Muscle of arm (tissue), 12 donors: ENCODE data around the gene NPAS3. TPM values are rescaled to one million over a fixed set of nuclear protein-coding genes. Genes with fewer than 3 reads are reported as not detected.

Source experiments
- DNase-seq: peaks from one replicate; pipeline ENCODE4 v3.0.0-alpha.2; 2013
- polyA plus RNA-seq, 12 donors: library from polyadenylated mRNA; unstranded; fragments of 120-200 nt; gene quantifications; one replicate each; pipeline ENCODE4 v1.2.1, GENCODE V29; 2013; ENCODE audit not compliant: insufficient read length in 12 of 12

NPAS3 gene
- polyA plus RNA-seq, 12 donors: 4.5 to 8.8 (median 5.7) TPM; not detected in 1

DNA sequence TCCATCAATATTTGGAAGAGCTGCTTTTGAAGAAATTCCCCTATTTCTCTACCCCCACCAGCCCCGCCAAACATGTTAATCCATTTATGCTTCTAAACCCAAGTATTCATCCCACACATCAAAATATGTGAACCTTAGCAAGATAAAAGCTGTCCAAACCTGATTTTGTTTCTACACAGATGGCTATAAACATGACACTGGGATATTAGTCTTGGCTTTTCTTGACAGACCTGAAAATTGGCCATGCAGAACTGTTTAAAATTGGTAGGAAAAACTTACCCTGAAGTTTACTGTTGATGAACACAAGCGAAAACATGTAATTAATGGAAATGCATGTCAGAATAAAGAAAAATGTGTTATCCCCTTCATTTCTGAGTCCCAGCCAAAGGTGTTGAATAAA, 642.2 kb downstream of the NPAS3 start:
- DNase-seq: no peak

DNA sequence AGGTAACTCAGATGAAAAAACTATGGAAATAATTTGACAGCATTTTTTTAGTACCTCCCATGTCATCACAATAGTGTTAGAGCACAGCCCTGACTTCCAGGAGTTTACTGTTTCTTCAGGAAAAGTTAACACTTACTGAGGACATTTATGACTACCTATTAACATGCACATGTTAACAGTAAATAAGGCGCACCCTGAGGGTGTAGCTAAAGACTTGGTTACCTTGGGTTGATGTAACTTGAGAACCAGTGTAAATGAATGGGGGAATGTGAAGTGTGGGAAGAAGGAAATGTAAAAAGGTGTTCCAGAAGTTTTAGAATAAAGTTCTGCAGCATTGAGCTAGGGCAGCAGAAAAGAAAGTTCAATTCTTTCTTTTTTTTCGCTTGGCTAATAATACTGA, 646.0 kb downstream of the NPAS3 start:
- no peak for DNase-seq

DNA sequence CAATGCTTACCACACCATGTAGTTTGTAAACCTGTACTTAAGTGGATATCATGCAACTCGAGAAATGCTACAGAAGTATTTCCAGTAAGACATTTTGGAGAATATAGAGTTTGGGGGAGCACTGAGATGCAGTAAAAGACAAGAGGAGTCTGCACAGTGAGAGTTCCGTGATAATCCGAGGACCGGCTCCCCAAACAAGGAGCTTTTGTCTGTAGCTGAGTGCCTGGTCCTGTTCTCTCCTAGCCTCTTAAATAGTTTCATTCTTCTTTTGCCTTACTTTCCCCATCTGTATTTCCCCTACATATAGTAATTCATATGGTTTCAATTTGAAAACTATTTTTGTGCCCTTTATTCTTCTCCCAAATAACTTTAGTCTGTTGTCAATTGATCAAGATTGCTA, 648.1 kb downstream of the NPAS3 start:
- DNase-seq: no peak

DNA sequence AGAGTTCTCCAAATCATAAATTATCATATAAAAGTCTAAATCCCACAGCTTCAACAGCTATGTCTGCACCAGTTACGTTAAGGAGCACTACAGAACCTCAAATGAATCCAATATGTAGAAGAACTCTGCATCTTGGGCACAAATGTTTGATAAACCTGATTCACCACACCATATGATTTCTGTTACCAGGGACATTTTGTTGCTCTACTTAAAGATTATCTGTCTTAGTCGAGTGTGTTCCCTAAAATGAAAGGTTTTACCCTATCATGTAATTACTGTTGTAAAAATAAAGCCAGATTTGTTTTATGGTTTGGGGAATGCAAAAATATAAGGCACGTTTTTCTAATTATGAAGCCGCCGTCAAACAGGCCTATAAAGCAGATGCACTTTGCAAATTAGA, 649.1 kb downstream of the NPAS3 start:
- no peak for DNase-seq

DNA sequence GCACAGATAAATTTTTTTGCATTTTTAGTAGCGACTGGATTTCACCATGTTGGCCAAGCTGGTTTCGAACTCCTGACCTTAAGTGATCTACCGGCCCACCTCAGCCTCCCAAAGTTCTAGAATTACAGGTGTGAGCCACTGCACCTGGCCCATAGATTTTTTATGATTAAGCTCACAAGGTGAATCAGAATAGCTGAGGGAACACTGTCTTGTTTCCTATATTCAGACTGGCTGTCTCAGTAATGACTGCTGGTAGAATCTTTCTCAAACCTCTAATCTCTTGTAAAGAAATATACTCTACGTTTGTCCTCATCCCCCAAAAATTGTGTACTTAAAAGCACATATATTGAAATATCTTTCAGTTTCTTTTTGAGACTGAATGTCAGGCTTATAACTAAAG, 650.1 kb downstream of the NPAS3 start:
- DNase-seq: no peak

DNA sequence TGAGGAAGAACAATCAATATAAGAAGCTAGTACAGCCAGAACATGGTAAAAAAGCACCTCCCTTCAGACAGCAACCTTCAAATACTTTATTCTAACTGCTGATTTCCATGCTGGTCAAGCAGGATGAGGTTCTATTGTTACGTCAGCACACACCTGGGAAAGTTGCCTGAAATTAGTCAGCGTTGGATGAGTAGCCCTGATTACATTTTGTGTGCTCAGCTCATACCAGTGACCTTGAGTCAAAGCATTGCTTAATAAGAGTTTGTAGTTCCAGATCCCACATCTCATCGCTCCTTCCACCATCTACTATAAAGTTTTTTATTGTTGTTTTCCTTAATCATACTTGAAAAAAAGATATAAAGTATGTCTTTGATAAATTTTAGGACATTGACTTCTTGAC, 650.7 kb downstream of the NPAS3 start:
- DNase-seq: no peak

DNA sequence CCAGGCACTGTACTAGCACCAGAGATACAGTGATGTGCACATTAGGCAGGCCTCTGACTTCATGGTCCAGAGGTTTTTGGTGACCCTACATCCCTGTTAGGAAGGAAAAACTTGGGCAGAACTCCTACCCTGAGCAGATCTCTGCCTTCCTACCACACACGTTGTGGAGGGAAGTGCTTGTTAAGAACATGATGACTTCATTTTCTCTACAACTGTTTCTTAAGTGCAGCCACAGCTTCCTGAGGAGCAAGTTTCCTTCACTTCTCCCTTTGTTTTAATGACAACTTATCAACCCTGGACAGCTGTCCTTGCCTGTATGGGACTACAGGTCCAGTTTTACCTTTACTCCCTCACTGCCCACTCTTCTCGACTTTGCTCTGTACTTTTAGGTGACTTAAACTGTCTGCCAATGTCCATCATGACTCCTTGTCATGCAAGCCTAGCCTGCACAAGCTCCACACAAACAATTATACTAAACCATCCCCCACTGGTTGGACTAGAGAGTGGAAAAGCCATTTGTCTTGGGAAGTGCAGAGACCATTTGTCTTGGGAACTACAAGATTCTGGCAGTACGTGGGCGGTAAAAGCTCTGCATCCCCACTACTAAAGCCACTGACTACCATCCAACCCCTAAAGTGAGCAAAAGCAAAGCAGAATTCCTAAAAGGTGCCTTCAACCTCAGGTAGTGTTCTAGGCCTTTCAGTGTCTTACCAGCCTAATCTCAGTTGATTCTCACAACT, 652.4 kb downstream of the NPAS3 start:
- no peak for DNase-seq

DNA sequence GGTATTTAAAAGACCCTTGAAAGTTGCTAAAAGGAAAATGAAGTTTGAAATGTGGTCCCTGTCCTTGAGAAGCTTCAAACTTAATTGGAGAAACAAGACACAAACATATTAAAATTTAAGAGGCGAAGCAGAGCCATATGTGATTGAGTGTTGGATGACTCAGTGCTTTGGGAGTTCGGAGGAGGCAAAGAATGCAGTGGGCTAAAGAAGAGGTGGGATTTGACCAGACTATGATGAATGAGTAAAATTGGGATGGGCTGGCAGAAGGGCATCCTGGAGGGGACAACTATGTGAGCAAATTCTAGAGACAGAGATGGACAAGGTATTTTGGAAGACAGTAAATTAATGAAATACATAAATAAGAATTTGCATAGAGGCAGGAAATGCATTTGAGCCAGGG, 653.6 kb downstream of the NPAS3 start:
- DNase-seq: no peak

DNA sequence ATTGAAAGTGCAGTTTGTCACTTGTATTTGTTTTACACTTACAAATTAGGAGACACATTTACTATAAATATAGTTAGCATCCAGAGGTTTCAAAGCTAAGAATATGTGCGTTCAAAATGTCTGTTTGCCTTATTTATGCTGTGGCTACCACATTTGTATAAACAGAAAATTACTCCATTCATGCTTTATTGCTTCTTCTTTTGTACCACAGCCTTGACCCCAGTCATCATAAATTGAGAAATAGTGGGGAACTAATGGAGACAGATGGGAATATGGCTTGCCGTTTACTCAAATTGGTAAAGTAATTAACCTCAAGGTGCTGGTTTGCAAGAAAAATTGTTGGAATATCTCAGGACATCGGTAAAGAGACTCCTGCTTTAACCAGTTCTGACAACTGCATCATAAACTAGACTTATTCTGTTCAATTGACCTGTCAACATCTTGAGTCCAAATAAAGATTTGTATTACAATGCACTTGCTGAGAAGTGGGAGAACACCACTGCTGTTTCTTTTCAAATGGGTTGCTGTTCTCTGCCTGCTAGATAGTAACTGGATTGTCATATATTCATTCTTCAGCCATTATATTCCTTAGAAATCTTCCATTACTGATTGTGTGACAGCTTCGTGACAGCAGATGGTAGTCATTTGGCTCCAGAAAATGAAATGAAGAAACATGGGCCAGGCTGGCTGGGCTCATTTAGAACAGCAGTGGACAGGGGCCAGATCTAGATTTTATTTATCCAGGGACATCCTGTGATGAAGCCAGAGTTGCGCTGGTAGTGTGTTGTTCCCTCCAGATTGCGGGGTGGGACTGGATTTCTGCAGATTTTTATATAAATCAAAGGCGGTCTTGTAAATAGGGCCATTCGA, 657.8 kb downstream of the NPAS3 start:
- DNase-seq: no peak

DNA sequence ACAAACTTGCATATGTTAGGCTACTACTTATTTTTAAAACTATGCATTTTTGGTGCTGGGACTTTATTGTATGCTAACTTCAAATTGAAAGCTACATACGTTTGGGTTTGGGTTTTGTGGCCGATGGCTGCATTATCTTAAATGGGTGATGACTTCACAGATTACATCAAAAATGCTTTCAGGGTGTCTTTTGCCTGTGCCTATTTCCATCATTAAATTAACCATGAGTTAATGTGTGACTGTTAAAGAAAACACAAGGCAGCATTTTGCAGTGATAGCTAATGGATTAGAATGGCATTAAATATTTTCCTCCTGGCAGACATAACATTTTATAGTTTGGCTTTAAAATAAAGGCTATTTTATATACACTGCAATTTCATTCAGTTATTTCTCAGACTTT, 659.9 kb downstream of the NPAS3 start:
- no peak for DNase-seq

DNA sequence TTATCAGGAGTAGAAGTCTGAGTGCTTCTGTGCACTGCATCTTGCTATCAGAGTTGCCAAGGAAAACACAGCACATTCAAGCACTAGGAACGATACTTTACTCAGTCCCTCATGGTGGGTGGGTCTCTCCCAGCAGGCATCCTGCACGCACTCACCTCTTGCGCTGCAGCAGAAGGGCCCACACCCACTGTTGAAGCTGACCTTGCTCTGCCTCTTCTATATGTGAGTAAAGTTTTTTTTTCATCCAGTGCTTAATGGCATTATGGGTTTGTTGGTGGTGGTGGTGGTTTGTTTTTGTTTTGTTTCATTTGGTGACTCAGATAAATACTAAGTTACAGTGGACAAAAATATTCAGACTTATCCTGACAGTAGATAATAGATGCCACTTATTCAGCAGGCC, 663.7 kb downstream of the NPAS3 start:
- DNase-seq: no peak

DNA sequence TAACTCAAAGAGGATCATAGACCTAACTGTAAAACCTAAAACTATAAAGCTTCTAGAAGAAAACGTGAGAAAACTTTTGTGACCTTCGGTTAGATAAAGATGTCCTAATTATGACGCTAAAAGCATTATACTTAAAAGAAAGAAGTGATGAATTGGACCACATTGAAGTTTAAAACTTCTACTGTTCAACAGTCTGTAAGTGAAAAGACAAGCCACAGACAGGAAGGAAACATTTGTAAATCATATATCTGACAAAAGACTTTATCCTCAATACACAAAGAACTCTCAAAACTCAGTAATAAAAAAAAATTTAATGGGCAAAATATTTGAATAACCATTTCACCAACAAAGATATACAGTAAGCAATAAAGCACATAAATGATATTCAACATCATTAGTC, 667.9 kb downstream of the NPAS3 start:
- no peak for DNase-seq

DNA sequence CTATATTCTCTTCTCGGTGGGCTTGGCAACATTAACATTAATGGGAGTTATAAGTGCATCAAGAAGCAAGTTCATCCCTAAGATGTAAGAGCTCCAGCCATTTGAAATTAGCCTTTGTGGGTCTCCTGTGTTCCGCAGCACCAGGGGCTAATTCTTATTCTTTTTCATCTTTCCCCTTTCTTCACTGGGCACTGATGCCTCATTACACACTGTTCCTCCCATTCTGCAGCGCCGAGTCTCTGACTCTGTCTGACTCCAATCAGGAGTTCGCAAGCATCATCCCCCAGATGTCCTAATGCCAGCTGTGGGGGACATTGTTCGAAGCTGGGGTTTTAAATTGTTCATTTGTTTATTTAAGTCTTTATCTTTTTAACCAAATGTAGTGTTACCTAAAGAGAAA, 670.9 kb downstream of the NPAS3 start:
- DNase-seq: no peak

DNA sequence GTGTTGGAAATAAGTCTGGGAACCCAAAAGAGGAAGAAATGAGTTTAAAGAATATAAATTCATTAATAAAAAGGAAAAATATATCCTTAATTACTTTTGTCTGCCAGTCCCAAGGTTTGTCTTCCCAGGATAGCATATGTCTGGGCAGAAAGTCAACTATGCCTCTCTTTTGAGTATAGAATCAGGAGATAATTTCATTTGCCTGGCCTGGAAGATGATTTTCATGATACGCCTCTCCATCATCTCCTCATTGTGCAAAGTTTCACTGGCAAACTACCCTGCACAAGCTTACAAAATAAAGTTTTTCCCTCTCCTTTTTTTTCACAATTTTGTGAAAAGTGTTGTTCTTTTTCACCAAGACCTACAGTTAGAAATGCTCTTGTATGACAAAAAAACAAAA, 671.4 kb downstream of the NPAS3 start:
- no peak for DNase-seq

DNA sequence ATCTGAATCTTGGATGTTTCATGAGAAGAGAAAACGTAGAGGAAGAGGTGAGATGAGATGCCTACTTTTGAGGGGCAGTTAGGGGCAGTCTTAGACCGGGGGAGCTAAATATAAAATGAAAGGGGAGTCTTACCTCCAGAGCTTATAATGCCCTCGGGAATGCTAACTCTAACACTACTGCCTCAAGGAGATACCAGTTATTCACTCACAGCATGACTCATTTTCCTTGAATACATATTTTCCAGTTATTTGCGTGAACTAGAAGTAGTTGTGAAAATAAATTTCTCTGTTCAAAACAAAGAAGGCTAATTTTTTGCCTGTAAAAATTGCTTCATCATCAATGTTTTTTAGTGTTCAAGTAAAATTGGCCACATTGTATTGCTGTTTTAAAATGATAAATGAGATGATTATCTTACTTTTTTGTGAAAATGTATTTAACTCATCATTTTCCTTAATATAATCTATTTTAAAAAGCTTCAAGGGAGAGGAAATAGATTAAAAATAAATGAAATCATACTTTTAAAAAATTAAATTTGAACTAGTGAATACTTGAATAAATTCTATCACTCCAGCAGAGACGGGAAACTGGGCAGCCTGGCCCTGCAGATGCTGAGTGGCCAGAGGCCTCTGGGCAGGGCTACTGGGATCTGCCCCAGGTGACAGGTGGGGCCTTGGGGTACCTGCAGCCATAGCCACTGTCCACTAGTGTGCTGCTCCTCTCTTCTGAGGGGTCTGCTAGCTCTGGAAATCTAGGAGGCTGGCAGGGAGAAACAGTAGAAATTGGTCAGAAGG, 672.9 kb downstream of the NPAS3 start:
- DNase-seq: no peak

DNA sequence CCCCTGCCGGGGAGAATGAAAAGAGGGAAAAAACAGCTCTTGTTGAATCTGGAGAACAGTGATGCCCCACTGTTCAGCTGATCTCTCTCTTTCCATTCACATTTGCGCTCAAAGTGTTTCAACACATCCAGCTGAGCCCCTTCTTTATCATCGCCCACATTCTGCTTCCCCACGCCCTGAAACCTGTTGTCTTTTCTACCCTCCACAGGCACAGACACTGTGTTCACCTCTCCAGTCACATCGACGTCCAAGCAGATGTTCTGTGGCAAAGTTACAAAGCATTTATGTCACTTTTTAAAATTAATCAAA, 673.5 kb downstream of the NPAS3 start:
- no peak for DNase-seq

DNA sequence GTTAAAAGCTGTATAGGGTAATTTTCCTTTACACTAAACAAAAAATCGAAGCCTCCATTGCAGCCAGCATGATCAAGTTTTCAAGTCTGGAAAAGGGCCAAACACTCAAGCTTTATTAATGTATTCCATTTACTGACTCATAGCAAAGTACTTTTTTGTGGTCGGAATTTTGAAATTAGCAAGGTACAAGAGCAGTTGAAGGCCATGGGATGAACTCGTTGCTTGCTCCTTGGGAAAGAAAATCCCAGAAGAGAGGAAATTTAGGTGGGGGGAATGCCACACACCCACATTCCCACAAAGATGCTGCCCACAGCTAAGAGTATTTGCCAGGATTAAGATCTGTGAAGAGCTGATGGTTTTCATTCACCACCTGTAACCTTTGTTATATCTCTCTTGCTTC, 678.5 kb downstream of the NPAS3 start:
- no peak for DNase-seq

DNA sequence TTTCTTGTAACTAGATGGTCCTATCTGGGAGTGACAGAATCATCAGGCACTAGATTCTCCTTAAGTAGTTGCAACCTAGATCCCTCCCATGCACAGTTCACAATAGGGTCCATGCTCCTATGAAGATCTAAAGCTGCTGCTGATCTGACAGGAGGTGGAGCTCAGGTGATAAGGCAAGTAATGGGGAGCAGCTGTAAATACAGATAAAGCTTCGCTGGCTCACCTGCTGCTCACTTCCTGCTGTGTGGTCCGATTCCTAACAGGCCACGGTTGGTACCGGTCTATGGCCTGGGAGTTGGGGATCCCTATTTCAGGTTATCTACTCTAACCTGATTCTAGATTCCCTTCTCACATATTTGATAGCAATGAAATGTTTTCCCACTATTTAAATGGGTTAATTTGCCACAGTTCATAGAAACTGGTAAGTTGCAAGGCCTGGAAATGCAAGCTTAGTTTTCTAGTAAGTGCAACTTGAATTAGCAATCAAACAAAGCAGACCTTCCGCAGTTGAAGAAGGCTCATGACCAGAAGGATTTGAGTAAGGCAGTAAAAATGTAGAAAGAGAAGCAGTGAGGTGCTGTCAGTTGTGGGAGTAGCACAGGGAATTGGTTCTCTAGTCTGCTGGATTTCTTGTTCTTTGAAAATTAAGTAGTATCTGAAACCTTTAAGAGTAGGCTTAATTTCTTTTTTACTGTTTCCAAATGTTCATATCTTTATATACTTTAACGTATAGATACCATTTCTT, 679.9 kb downstream of the NPAS3 start:
- DNase-seq: no peak

DNA sequence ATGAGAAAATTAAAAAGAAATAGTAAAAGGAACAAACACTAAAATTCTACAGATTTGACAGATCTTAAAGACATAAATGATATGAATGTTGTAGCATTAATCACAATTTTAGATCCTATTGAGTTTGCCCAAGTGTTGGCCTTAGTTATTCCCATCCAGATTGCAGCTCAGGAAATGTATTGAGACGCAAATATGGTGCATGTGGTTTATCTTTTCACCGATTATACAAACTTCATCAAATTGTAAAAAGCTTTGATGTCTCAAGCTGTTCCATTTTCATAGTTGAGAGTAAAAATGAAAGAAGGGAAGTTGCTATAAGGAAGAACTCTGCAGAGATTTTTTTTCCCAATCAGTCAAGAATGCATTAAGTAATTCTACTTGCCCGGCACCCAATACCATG, 683.8 kb downstream of the NPAS3 start:
- no peak for DNase-seq

DNA sequence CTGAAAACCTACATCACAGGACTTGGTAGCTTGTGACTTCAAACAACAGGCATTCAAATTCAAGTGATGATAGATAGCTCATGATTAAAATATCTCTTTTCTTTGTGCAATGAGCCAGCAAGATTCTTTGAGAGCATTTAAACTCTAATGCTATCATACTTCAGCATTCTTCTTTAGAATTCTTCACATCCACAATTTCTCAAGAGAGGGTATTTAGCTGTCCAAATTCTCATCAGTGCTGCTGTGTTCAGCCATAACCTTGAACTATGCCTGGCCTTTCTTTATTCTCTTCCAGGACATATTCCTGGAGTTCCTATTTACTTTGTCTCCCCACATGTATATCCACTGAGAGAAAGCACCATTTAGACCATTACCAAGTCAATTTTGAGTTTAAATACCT, 691.1 kb downstream of the NPAS3 start:
- DNase-seq: no peak

DNA sequence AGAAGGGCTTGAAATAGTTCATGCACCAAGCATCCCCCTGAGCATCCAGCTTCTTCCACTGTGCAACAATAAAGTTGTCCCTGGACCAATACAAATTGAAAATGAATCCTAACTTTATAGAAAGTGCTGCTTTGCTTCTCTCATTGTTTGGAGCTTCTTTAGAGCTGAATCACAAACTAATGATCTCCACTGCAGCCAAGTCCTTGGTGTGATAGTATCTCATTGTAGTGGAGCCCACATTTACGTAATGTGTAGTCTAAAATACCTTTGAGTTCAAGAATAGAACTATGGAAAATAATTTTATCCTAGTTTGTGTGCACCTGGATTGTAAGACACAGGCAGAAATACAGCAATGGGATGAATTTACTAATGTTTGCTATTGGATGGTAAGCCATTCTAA, 692.3 kb downstream of the NPAS3 start:
- no peak for DNase-seq

DNA sequence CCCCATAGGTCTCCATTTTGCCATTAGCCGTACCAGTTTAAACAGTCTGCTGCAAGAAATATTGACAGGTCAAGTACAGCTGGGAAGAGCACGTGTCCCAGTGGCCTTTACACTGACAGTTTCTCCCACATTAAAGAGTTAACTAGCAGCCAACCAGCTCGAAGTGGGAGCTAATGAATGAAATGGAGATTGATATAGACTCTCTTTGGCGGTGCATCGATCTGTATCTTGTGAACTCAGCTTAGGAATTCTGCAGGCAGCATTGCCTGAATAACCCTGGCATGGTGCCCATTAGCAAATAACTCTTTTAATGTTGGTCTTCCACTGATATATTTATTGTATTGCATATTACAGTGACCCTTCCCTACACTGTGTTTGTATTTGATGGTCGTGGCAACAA, 692.8 kb downstream of the NPAS3 start:
- no peak for DNase-seq
